Activated naive CD8-positive, alpha-beta T cell treated with anti-CD3 and anti-CD28 coated beads for 36 hours (primary cell): ENCODE measurements around the gene EME2. TPM values are rescaled to one million over a fixed set of nuclear protein-coding genes. Genes with fewer than 3 reads are reported as not detected.
"Not testable (repeated sequence)": the region's sequence is repeated elsewhere in the genome, so short reads cannot be mapped to it uniquely, and the experiment has no call there.

Source experiments
- DNase-seq: peaks from one replicate; pipeline ENCODE4 v3.0.0; 2021
- H3K27ac Mint-ChIP-seq: one replicate; pipeline ENCODE4 v1.8.0; 2022; ENCODE audit warnings: mild to moderate bottlenecking, moderate library complexity, mixed read lengths
- H3K27me3 Mint-ChIP-seq: one replicate; pipeline ENCODE4 v1.8.0; 2022; ENCODE audit warnings: mild to moderate bottlenecking, mixed read lengths
- H3K36me3 Mint-ChIP-seq: one replicate; pipeline ENCODE4 v1.8.0; 2021; ENCODE audit warnings: mild to moderate bottlenecking, mixed read lengths
- H3K4me1 Mint-ChIP-seq: one replicate; pipeline ENCODE4 v1.8.0; 2021; ENCODE audit warnings: mixed read lengths
- H3K4me3 Mint-ChIP-seq: one replicate; pipeline ENCODE4 v1.8.0; 2022; ENCODE audit warnings: mild to moderate bottlenecking, moderate library complexity, mixed read lengths
- H3K9me3 Mint-ChIP-seq: one replicate; pipeline ENCODE4 v1.8.0; 2022; ENCODE audit warnings: mixed read lengths
- total RNA-seq, 2 experiments: library from RNA; stranded (reverse); gene quantifications; one replicate each; pipeline ENCODE4 v1.2.3, GENCODE V29; 2021

Gene EME2, protein sequence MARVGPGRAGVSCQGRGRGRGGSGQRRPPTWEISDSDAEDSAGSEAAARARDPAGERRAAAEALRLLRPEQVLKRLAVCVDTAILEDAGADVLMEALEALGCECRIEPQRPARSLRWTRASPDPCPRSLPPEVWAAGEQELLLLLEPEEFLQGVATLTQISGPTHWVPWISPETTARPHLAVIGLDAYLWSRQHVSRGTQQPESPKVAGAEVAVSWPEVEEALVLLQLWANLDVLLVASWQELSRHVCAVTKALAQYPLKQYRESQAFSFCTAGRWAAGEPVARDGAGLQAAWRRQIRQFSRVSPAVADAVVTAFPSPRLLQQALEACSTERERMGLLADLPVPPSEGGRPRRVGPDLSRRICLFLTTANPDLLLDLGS
- 10 to 100 TPM; 17.2 to 20.1 TPM for total RNA-seq

DNA sequence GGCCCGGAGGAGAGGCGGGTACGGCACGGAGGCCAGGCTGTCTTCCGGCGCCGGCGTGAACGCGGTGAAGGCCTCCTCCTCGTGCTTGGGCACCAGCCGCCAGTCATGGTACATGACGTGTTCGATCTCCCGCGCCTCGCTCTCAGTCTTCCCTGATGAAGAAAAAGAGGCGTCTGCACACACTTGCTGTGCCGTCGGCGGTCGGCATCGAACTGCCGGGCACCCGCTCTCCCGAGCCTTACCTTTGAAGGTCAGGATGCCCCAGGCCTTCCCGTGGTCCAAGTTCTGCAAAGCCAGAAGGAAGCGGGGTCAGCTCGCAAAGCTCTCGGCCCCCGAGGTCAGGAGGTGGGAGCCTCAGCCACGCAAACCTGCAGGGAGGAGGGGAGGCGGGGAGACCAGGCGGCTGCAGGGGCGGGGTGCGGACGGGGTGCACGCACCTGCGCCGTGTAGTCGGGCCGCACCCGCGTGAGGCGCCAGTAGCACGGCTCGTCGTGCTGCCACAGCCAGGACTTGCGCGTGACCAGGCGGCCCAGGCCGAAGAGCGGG is at the start of gene EME2:
TSS of gene EME2 (plus strand) at position 449 of the 546 bp plus-strand sequence. CDS start 418 bp downstream, outside the sequence.
- Mint-ChIP-seq H3K4me1 (peaks cover 10% of the 10 kb centered on the region), H3K4me3 (peak within 1 kb of the TSS; percentile 99), H3K36me3 (peaks cover 16% of the 10 kb centered on the region), H3K9me3 (no peaks in the 10 kb centered on the region), H3K27me3 (peaks cover 3% of the 10 kb centered on the region), H3K27ac (peak within 1 kb of the TSS; percentile 99)
- DNase-seq = peak; percentile 74

DNA sequence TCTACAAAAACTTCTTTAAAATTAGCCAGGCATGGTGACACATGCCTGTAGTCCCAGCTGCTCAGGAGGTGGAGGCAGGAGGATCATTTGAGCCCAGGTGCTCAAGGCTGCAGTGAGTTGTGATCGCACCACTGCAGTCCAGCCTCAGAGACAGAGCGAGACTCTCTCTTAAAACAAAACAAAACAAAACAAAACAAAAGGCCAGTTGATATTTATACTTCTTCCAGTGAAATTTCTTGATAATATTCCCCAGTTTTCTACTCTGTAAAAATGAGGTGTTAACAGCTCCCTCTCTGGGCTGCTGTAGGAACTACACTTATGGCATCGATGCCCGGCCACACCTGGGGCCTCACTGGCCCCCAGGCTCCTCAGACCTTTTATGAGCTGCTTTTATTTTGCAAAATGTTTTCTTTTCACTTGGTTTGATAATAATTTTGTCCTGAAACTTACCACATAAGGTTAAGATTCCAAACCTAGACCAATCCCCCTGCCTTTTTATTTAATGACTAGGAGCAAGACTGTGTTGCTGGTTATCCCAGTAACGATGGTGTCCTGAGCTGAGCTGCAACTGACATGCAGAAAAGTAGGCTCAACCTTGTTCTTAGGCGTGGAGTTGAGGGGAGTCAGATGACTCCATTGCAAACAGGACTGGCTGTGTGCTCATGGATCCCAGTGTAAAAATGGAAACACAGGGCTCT is 49.0 kb upstream of the EME2 start:
- no peaks in the 10 kb centered on the region for H3K27me3 Mint-ChIP-seq
- peaks cover 25% of the 10 kb centered on the region for H3K4me1 Mint-ChIP-seq
- peak; percentile 16 for DNase-seq
- H3K27ac Mint-ChIP-seq = no peak overlapping the region
- no peaks in the 10 kb centered on the region for H3K9me3 Mint-ChIP-seq
- peaks cover 5% of the 10 kb centered on the region for H3K36me3 Mint-ChIP-seq
- no peak overlapping the region for H3K4me3 Mint-ChIP-seq

DNA sequence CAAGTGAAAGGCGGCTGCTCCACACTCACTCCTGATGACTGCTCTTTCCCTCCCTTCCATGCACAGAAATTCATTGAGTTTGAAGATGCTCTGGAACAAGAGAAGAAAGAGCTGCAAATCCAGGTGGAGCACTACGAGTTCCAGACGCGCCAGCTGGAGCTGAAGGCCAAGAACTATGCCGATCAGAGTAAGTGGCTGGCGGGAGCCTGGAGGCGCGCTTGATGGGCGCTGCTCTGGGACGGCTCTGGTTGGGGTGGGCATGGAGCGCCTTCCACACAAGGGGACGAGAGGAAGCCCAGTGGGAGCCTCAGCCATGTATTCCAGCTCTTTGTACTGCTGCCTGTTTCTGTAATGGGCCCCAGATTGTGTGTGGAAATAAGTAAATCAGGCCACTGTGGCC is 48.1 kb upstream of the EME2 start:
- peaks cover 5% of the 10 kb centered on the region for H3K36me3 Mint-ChIP-seq
- H3K4me1 Mint-ChIP-seq = peaks cover 25% of the 10 kb centered on the region
- no peak overlapping the region for H3K4me3 Mint-ChIP-seq
- H3K27me3 Mint-ChIP-seq = no peaks in the 10 kb centered on the region
- H3K9me3 Mint-ChIP-seq = no peaks in the 10 kb centered on the region
- H3K27ac Mint-ChIP-seq = no peak overlapping the region
- DNase-seq = no peak

DNA sequence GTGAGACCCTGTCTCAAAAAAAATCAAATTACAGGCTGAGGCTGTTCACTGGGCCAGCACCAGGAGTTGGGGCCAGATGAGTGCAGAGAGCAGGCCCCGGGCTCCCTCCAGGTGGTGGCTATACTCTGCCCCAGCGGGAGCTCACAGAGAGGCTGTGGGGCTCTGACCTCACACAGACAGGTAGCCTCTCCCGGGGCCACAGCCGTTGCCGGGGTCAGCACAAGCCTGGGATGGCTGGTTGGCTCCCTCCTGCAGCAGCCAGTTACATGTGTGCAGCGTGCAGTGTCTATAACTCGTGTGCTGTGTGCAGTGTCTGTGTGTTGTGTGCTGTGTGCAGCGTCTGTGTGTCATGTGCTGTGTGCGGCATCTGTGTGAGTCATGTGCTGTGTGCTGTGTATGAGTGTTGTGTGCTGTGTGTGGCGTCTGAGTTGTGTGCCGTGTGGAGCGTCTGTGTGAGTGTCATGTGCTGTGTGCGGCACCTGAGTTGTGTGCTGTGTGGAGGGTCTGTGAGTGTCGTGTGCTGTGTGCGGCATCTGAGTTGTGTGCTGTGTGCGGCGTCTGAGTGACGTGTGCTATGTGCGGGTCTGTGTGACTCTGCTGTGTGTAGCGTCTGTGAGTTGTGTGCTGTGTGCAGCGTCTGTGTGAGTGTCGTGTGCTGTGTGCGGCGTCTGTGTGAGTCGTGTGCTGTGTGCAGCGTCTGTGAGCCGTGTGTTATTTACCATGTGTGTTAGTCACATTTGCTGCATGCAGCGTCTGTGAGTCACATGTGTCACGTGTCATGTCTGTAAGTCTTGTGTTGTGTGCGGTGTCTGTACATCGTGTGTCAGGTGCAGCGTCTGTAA is 45.7 kb upstream of the EME2 start:
- no peaks in the 10 kb centered on the region for H3K9me3 Mint-ChIP-seq
- no peak overlapping the region for H3K27ac Mint-ChIP-seq
- H3K36me3 Mint-ChIP-seq = peaks cover 5% of the 10 kb centered on the region
- H3K4me1 Mint-ChIP-seq = peaks cover 12% of the 10 kb centered on the region
- H3K4me3 Mint-ChIP-seq = no peak overlapping the region
- no peaks in the 10 kb centered on the region for H3K27me3 Mint-ChIP-seq
- DNase-seq = no peak

DNA sequence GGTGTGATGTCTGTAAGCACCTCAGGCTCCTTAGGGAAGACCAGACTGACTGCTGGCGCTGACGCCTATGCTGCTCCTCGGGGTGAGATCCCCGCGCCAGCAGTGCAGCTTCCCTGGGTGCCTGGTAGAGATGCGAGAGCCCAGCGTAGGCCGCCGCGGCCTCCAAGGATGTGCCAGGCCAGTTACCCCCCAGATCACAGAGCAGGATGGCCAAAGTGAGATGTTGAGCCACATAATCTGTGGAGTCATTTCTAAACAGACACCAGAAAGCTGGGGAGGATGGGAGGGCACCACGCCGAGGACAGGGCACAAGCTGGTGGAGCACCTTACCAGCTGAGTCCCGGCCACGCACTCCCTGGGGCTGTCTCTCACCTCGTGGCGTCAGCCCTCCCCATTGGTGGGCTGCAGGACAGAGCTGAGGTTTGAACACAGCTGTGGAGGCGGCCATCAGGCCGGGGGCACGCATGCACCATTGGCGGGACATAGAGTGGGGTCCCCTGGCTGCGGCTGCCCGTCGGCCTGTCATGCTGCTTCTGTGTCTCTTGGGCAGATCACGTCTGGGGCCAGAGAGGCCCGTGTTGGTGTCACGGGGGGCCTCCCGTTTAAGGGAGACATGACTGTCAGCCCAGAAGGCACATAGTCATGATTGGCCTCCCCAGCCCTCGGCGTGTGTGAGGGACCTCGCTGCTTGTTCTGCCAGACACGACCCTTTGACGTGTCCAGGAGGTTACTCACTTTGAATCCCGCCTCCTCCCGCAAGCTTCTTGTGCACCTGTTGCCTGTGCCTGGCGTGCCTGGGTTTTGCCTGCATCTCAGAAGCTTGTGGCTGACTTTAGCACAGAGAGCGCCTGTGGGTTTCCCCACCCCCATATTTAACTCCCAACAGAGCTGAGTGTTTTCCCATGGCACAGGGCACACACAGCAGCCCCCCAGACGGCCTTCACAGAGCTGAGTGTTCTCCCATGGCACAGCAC is 44.7 kb upstream of the EME2 start:
- Mint-ChIP-seq H3K9me3 (no peaks in the 10 kb centered on the region), H3K4me1 (peaks cover 7% of the 10 kb centered on the region), H3K27me3 (no peaks in the 10 kb centered on the region), H3K36me3 (peaks cover 4% of the 10 kb centered on the region), H3K4me3 (no peak overlapping the region), H3K27ac (no peak overlapping the region)
- DNase-seq = no peak

DNA sequence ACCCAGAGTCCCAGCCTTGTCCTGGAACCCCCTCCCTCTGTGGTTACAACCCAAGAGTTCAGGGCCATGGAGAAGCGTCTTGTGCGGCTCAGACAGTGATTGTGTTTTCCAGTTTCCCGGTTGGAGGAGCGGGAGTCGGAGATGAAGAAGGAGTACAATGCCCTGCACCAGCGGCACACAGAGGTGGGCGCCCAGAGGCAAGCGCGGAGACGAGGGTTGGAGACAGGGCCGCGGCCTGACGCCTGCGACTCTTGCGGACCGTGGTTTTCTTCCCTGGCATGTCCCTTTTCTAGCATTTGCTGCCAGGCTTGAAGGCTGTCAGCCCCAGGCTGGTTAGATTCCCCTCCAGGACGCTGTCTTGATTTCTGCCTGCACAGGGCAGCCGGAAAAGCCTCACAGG is 43.6 kb upstream of the EME2 start:
- DNase-seq = no peak
- no peaks in the 10 kb centered on the region for H3K9me3 Mint-ChIP-seq
- no peaks in the 10 kb centered on the region for H3K27me3 Mint-ChIP-seq
- H3K27ac Mint-ChIP-seq = no peak overlapping the region
- H3K4me1 Mint-ChIP-seq = no peaks in the 10 kb centered on the region
- H3K4me3 Mint-ChIP-seq = no peak overlapping the region
- H3K36me3 Mint-ChIP-seq = peaks cover 5% of the 10 kb centered on the region

DNA sequence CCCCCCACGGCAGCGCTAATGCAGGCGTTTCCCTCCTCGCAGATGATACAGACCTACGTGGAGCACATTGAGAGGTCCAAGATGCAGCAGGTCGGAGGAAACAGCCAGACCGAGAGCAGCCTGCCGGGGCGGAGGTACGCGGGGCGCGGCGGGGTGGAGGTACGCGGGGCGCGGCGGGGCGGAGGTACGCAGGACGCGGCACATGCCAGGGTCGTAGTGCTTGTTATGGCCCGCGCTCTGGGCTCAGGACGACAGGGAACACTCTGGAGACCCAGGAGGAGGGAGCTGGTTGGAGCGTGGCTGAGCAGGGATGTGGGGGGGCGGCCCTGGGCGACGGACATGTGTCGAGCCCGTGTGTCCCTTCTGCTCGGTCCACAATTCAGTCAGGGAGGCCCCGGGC is 43.2 kb upstream of the EME2 start:
- H3K36me3 Mint-ChIP-seq = peaks cover 5% of the 10 kb centered on the region
- no peak overlapping the region for H3K27ac Mint-ChIP-seq

DNA sequence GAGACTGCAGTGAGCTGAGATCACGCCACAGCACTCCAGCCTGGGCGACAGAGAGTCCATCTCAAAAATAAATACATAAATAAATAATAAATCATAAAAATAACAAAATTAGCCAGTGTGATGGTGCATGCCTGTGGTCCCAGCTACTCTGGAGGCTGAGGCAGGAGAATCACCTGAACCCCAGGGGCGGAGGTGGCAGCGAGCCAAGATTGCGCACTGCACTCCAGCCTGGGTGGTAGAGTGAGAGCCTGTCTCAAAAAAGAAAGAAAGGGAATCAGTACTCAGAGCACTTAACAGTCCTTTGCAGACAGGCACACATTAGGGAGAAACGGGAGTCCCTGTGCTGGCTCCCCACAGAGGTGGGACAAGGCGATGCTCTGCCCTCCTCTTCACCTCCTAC is 41.5 kb upstream of the EME2 start:
- H3K4me1 Mint-ChIP-seq = no peaks in the 10 kb centered on the region
- H3K36me3 Mint-ChIP-seq = peaks cover 5% of the 10 kb centered on the region
- H3K9me3 Mint-ChIP-seq = no peaks in the 10 kb centered on the region
- H3K27me3 Mint-ChIP-seq = no peaks in the 10 kb centered on the region
- H3K4me3 Mint-ChIP-seq = no peak overlapping the region
- no peak overlapping the region for H3K27ac Mint-ChIP-seq
- DNase-seq = no peak

More for the DNA sequence above, 43.2 kb upstream of the EME2 start:
- Mint-ChIP-seq H3K27me3 (no peaks in the 10 kb centered on the region), H3K4me1 (no peaks in the 10 kb centered on the region), H3K4me3 (no peak overlapping the region), H3K9me3 (no peaks in the 10 kb centered on the region)
- no peak for DNase-seq

DNA sequence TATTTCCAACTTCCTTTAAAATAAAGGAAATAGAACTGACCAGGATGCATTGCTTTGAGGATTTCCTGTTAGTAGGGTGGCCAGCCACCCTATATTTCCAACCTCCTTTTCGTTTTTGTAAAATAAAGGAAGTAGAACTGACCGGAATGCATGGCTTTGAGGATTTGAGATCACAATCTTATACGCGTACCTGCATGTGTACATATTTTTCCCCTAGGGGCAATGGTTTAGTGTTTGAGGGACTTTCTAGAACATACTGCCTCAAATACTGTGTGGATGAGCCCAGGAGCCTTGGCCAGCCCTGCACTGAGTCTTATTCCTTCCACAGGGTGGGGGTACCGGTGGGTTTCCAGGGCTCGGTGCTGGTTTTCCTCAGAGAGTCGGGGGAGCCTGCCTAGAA is 41.0 kb upstream of the EME2 start:
- H3K4me3 Mint-ChIP-seq = no peak overlapping the region
- H3K27me3 Mint-ChIP-seq = no peaks in the 10 kb centered on the region
- no peak overlapping the region for H3K27ac Mint-ChIP-seq
- peaks cover 5% of the 10 kb centered on the region for H3K36me3 Mint-ChIP-seq
- H3K9me3 Mint-ChIP-seq = no peaks in the 10 kb centered on the region
- DNase-seq = no peak
- no peaks in the 10 kb centered on the region for H3K4me1 Mint-ChIP-seq

DNA sequence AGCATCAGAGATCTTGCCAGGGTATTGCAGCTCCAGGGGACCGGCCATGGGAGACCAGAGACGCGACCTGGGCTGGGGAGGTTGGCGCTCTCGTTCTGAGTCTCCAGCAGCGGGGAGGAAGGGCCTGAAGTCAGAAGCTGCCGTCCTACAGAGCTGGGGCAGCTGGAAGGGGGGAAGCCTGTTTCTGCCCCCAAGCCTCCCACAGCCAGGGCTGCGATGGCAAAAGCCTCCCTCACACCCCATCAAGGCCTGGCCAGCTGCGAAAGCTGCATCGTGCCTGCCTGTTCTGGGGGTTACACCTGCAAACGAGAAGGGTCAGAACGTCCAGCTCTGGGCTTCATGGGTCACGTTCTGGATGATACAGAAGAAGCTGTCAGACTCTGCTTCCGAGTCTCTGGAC is 40.5 kb upstream of the EME2 start:
- no peak for DNase-seq
- Mint-ChIP-seq H3K9me3 (no peaks in the 10 kb centered on the region), H3K4me3 (no peak overlapping the region), H3K27ac (no peak overlapping the region), H3K27me3 (no peaks in the 10 kb centered on the region), H3K4me1 (no peaks in the 10 kb centered on the region), H3K36me3 (peaks cover 2% of the 10 kb centered on the region)

DNA sequence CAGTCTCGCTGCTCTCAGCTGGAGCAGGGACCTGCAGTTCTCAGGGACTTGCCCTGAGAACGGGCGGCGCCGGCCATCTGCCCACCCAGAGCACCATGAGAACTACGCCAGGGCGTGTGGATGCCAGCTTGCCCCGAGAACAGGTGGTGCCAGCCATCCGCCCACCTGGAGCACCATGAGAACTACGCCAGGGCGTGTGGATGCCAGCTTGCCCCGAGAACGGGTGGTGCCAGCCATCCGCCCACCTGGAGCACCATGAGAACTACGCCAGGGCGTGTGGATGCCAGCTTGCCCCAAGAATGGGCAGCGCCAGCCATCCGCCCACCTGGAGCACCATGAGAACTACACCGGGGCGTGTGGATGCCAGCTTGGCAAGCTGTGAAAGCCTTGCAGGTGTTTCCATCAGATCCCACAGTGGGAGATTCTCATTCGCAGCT is 40.0 kb upstream of the EME2 start:
- H3K4me3 Mint-ChIP-seq, H3K36me3 Mint-ChIP-seq, H3K27ac Mint-ChIP-seq, DNase-seq, H3K27me3 Mint-ChIP-seq, H3K4me1 Mint-ChIP-seq, H3K9me3 Mint-ChIP-seq: not testable (repeated sequence)

DNA sequence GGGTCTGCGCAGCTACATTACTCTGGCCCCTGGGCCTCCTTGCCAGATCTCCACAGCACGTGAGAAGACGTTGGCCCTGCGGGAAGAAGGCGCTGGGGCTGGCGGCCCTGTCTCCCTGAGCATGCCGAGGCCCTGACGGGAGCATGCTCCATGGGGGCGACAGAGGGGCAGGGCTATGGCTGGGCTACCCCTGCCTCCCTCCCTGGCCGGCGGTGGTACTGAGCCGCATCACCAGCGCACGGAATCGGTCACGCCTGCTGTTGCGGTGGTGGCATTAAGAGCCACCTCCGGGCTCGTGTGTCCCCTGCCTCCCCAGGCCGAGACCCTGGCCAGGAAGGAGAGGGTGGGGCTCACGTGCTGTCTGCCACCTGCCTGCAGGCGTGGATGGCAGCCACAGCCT is 38.5 kb upstream of the EME2 start:
- peaks cover 2% of the 10 kb centered on the region for H3K36me3 Mint-ChIP-seq
- no peaks in the 10 kb centered on the region for H3K9me3 Mint-ChIP-seq
- no peaks in the 10 kb centered on the region for H3K4me1 Mint-ChIP-seq
- no peak overlapping the region for H3K27ac Mint-ChIP-seq
- DNase-seq = no peak
- no peak overlapping the region for H3K4me3 Mint-ChIP-seq
- H3K27me3 Mint-ChIP-seq = no peaks in the 10 kb centered on the region

DNA sequence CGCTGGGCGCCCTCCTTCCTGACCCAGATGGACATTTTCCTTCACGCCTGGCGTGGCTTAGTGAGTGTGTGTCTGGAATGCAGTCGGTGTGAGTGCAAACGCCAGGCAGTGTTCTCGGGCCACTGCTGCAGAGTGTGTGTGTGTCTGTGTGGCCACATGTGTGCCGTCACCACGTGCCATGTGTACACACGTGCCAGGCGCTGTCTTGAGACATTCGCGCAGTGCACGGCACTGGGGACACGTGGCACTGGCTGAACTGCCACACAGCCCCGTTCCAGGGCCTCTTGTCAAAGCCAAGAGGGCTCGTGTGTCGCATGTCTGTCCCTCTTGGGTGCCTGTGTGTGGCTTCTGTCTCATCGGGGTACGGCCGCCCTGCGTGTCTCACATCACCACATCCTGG is 37.8 kb upstream of the EME2 start:
- Mint-ChIP-seq H3K27ac (no peak overlapping the region), H3K9me3 (no peaks in the 10 kb centered on the region), H3K4me3 (no peak overlapping the region), H3K27me3 (no peaks in the 10 kb centered on the region), H3K4me1 (no peaks in the 10 kb centered on the region), H3K36me3 (peaks cover 2% of the 10 kb centered on the region)
- no peak for DNase-seq

DNA sequence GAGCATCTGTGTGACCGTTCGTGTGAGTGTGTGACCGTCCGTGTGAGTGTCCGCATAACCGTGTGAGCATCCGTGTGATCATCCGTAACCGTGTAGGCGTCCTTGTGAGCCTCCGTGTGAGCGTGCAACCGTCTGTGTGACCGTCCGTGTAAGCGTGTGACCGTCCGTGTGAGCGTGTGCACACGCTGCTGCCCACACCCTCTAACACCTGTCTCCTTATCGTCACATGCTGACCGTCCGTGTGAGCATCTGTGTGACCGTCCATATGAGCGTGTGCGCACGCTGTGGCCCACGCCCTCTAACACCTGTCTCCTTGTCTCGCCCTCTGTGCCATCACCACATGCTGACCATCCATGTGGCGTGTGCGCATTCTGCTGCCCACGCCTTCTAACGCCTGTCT is 32.4 kb upstream of the EME2 start:
- Mint-ChIP-seq H3K27me3 (no peaks in the 10 kb centered on the region), H3K4me1 (no peaks in the 10 kb centered on the region), H3K4me3 (no peak overlapping the region), H3K36me3 (peaks cover 1% of the 10 kb centered on the region), H3K27ac (no peak overlapping the region), H3K9me3 (no peaks in the 10 kb centered on the region)
- DNase-seq = no peak
